ENCODE results near the gene COX8A. TPM values are rescaled to one million over a fixed set of nuclear protein-coding genes. Genes with fewer than 3 reads are reported as not detected.
"Not testable (repeated sequence)": the region's sequence is repeated elsewhere in the genome, so short reads cannot be mapped to it uniquely, and the experiment has no call there.

Gene COX8A
- total RNA-seq (2014; rRNA removed; shearing (Covaris generic)), result 968 and 1,023 TPM in 2 replicates
- 434 and 606 TPM in 2 replicates for polyA plus RNA-seq (2015; cell fraction: cytosol; rRNA removed)
- polyA plus RNA-seq (2015; cell fraction: nucleus; rRNA removed), result 149 and 155 TPM in 2 replicates

- DNase-seq (ENCODE audit: low read depth), result peak; percentile 100
Observed at GRCh38 chr11:63974259-63975143, at the start of gene COX8A. Gene COX8A (plus strand): TSS chr11:63974620. CDS start chr11:63974681, 61 bp downstream.

- no peak for DNase-seq (ENCODE audit: low read depth)
Observed at GRCh38 chr11:63929616-63930015, 44.8 kb upstream of the COX8A start.

- no peak for DNase-seq (ENCODE audit: low read depth)
Observed at GRCh38 chr11:63931045-63931444, 43.4 kb upstream of the COX8A start.

- DNase-seq (ENCODE audit: low read depth), result no peak
Observed at GRCh38 chr11:63931876-63932275, 42.5 kb upstream of the COX8A start.

- no peak for DNase-seq (ENCODE audit: low read depth)
Observed at GRCh38 chr11:63933459-63933858, 41.0 kb upstream of the COX8A start.

- no peak for DNase-seq (ENCODE audit: low read depth)
Observed at GRCh38 chr11:63937713-63938478, 36.5 kb upstream of the COX8A start.

GRCh38 chr11:63938479-63939396 lies 35.7 kb upstream of the COX8A start, which contains the start of gene NAA40:
Gene NAA40 (plus strand): TSS chr11:63939002. CDS start chr11:63939097, 95 bp downstream.
- DNase-seq (ENCODE audit: low read depth), result peak; percentile 98

GRCh38 chr11:63939397-63939891 lies 35.0 kb upstream of the COX8A start:
- DNase-seq (ENCODE audit: low read depth), result no peak

GRCh38 chr11:63940786-63941185 lies 33.6 kb upstream of the COX8A start:
- DNase-seq (ENCODE audit: low read depth), result no peak

GRCh38 chr11:63941901-63942300 lies 32.5 kb upstream of the COX8A start:
- no peak for DNase-seq (ENCODE audit: low read depth)

- no peak for DNase-seq (ENCODE audit: low read depth)
Observed at GRCh38 chr11:63942803-63943202, 31.6 kb upstream of the COX8A start.

GRCh38 chr11:63944987-63945386 lies 29.4 kb upstream of the COX8A start:
- DNase-seq (ENCODE audit: low read depth), result no peak

GRCh38 chr11:63945477-63946163 lies 28.8 kb upstream of the COX8A start:
- DNase-seq (ENCODE audit: low read depth), result peak; percentile 68

- DNase-seq (ENCODE audit: low read depth), result no peak
Observed at GRCh38 chr11:63951779-63952536, 22.5 kb upstream of the COX8A start.

- DNase-seq (ENCODE audit: low read depth), result no peak
Observed at GRCh38 chr11:63952570-63952969, 21.9 kb upstream of the COX8A start.

- no peak for DNase-seq (ENCODE audit: low read depth)
Observed at GRCh38 chr11:63958008-63958407, 16.4 kb upstream of the COX8A start.

- no peak for DNase-seq (ENCODE audit: low read depth)
Observed at GRCh38 chr11:63961608-63962412, 12.6 kb upstream of the COX8A start.

- not testable (repeated sequence) for DNase-seq (ENCODE audit: low read depth)
Observed at GRCh38 chr11:63963895-63964294, 10.5 kb upstream of the COX8A start.
